Activated T-helper 1 cell treated with anti-CD3 and anti-CD28 coated beads, Interleukin-2, amount 50 U/mL, for 16 hours (primary cell): Measurements from ENCODE around the gene COL28A1.
"Not testable (repeated sequence)": the region's sequence is repeated elsewhere in the genome, so short reads cannot be mapped to it uniquely, and the experiment has no call there.

ENCODE experiments used
- DNase-seq, 2 donors: peaks; one replicate each; pipeline ENCODE4 v3.0.0-alpha.2; 2020; ENCODE audit warnings: low read depth in 1 of 2, low spot score in 1 of 2

The COL28A1 gene

DNA sequence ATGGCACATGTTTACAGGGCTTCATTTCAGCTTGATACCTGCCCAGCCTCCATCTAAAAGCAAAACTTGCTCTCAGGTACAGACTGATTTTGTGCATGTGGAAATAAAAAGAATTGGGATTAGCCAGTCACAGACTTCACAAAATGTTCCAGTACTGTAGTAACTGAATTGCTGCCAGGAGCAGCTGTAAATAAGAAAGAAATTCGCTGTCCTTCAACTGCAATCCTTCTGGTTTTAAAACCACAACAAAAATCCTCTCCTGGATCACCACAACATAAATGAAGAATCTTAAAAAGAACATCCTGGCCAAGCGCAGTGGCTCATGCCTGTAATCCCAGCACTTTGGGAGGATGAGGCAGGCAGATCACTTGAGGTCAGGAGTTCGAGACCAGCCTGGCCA lies 27.1 kb upstream of the COL28A1 start:
- DNase-seq = no peak

DNA sequence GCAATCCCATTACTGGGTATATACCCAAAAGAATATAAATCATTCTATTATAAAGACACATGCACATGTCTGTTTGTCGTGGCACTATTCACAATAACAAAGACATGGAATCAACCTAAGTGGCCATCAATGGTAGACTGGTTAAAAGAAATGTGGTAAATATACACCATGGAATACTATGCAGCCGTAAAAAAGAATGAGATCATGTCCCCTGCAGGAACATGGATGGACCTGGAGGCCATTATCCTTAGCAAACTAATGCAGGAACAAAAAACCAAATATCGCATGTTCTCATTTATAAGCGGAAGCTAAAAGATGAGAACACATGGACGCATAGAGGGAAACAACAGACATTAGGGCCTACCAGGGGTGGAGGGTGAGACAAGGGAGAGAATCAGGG lies 25.9 kb upstream of the COL28A1 start:
- DNase-seq = not testable (repeated sequence)

DNA sequence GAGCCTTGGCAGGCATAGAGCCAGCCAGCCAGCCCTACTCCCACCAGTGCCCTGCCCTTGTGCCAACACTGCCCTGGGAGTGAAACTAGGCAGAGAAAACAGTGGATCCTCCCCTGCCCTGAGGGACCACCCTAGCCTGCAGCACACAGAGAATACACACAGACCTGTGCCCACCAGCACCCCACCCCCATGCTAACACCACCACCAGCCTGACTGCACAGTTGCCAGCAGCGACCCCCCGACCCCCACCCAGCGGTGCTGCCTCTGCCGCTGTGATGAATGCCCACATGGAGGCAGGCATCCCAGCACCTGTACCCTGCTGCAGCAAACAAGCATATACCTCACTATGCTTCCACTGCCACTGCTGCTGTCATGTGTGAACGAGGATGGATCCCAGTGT lies 21.6 kb upstream of the COL28A1 start:
- no peak for DNase-seq

DNA sequence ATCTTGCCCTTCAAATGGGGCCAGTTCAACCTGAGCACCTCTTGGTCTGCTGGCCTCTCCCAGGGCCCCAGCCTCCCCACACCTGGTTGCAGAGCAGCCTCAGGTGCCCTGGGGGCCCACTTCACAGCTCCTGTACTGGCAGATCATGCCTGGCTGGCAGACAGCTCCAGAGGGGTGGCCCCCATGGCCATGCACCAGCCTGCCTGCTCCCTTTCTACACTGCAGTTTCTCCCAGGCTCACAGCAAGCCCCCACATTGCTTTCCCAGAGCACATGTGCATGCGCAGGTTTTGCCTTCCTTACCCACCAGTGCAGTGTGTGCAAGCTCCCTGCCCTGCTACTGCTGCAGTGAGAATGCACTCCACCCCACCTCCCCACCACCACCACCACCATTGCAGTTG lies 21.2 kb upstream of the COL28A1 start:
- DNase-seq = no peak

DNA sequence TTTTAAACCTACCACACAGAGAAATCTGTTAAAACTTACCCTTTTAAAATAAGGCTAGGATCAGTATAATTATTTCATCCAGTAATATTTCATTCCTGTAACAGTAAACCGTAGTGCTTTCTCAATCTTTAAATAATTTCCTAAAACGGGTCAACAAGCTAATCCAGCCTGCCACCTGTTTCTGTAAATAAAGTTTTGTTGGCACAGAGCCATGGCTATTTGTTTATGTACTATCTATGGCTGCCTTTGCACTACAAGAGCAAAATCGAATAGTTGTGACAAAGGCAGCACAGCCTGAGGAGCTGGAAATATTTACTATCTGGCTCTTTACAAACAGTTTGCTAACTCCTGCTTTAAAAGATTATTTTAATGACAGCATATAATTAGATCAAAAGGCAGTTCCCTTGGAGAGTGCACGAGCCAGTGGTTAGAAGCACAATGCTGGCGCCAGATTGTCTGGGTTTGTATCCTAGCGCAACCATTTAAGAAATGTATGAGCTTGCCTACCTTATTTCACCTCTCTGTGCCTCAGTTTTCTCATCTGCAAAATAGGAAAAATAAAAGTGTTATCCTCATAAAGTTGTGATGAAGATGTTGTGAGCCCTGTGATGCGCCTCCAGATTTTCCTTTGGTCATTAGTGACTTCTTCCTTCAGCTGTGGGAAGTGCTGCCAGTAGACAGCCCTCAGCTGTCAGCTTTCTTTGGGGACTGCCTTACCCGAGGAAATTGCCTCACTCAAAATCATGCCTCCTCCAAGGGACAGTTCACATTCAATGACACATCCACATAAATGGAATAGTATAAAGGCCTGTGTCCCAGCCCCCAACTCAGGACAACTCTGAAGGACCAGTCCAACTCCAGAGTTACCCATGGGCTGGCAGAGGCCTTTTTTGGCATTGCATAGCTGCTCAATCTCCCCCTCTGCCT lies 19.2 kb upstream of the COL28A1 start:
- DNase-seq = no peak

DNA sequence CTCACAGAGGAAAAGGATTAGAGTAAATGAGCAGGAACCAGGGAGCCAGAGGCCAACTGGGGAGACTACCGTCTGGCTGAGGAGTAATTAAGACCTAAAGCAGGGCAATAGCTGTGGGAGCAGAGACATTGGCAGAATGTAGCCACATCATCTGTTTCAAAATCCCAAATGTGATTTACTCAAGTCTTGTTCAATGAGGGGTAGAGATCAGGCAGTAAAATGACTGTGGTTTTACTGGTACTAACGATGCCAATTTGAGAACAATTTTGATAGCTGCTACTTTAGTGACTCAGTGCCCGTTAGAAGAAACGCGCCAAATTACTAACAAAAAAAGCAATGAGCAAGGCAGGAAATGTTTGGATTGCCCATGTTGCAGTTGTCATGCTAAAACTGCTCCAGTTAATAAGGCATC lies 18.4 kb upstream of the COL28A1 start:
- DNase-seq = no peak

DNA sequence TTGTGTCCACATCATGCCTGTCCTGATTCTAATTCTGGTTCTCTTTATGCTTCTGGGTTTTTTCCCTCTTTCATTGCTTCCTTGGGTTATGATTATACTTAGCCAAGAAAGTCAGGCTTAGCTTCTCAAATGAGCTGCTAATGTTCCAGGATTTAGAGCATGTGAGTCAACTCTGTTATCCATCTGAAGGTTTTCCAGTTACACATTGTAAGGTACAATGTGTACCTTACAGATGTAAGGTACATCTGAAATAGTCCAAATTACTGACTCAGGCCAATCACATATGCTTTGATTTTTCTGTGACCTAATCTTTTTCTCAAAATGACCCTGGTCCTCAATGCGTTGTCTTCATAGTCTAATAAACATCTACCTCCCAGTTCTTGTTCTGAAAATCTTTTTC lies 17.7 kb upstream of the COL28A1 start:
- DNase-seq = no peak

DNA sequence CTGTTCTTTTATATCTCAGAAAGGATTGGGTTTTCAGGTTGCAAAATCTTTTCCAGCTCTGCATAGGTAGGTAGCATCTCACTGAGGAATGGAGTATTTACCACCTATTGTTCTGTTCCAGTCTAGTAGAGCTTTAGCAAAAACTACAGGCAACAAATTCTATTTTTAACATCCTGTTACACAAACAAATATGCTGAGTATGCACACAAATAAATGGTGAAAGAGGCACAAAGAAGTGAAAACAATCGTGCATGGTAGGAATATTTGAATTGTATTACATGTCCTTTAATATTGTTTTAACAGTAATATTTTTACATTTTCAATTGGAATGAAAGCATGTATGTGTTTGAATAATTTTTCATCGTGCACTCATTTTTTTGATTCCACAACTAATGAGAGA lies 16.5 kb upstream of the COL28A1 start:
- no peak for DNase-seq

DNA sequence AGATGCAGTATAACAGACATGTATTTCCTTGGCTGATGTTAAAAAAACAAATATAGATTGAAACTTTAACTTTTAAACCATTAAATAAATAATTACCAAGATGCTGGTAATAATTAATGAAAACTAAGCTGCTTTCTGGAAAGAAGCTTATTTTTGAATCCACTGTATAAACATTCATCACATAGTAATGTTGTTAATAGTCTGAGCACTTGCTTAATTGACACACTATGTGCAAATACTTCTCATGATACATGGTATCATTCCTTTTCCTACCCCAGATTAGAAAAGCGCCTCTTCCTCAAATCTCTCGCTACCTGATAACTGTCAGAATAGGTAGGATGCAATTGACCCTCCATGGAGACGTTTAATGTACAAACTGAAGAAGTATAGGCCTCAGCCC lies 15.0 kb upstream of the COL28A1 start:
- no peak for DNase-seq

DNA sequence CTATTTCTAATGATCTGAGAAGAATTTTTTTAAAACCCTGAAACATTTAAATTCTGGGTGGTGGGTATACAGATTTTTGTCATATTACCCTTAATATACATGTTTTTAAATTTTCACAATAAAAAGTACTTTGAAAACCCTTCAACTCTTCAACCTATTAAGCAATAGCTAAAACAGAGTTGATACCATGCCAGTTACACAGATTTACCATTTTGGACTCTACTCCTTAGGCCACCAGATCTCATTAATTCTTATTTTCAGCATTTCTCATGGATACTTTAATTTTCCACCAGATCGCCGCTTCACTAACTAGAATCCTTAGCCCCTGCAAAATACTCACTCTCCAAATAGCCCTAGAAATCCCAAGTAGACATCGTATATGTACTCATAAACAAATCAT lies 12.7 kb upstream of the COL28A1 start:
- no peak for DNase-seq

DNA sequence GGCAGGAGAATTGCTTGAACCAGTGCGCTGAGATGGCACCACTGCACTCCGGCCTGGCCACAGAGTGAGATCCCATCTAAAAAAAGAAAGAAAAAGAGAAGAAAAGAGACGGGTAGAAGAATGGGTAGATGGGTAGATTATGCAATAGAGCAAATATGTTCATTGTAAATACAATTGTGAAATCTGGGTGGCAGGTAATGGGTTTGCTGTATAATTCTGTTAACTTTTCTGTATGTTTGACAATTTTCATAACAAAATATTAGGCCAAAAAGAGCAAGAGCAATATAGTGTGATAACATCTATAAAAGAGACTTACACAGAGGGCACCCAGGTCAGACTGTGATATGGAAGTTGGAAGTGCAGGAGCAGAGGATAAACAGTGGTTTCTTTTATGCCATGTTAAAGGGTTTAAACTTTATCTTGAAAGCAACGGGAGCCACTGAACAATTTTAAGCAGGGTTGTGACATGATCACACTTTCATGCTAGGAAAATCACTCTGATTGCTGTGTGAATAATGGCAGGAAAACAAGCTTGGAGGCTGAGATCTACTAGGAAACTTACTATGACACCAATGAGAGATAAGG lies 6.7 kb upstream of the COL28A1 start:
- DNase-seq = no peak

DNA sequence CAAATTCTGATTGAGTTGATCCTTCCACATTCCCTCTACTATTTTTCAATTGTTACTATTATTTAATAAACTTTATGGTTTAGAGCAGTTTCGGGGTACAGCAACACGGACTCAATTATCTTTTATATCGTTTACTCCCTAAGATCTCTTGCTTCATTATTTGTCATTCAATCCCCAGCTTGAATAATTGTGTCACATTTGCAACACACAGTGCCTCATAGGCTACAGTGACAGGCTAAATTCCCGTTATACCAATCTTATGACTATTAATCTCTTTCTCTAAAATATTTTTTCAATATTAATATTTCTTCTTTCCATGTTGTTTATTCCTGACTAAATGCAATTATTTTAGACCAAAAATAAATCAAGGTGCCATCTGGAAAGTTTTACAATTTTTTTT lies 4.0 kb upstream of the COL28A1 start:
- DNase-seq = no peak

DNA sequence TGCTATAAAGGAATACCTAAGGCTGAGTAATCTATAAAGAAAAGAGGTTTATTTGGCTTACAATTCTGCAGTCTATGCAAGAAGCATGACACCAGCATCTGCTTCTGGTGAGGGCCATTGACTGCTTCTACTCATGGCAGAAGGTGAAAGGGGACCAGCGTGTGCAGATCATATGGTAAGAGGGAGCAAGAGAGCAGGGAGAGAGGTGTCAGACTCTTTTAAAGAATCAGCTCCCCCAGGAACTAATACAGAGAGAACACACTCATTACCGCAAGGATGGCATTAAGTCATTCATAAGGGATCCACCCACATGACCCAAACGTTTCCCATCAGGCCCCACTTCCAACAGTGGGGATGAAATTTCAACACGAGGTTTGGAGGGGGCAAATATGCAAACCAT lies 3.5 kb upstream of the COL28A1 start:
- DNase-seq = no peak

DNA sequence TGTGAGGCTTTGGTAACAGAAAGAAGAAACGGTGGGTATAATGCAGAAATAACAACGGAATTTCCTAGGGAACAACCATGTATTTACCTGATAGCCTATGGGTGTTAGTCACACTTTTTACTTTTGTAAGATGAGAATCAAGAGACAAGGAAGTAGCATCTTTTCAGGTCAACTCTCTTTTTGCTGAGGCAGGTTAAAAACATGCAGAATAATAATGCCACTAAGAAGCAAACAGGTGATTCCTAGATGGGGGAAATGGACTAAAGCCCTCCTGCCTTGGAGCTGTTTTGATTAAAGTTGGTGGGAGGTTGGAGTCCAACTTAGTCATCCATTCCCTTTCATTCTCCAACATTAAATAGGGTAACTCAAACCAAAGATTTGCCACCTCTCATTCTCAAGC lies 2.0 kb upstream of the COL28A1 start:
- DNase-seq = no peak

DNA sequence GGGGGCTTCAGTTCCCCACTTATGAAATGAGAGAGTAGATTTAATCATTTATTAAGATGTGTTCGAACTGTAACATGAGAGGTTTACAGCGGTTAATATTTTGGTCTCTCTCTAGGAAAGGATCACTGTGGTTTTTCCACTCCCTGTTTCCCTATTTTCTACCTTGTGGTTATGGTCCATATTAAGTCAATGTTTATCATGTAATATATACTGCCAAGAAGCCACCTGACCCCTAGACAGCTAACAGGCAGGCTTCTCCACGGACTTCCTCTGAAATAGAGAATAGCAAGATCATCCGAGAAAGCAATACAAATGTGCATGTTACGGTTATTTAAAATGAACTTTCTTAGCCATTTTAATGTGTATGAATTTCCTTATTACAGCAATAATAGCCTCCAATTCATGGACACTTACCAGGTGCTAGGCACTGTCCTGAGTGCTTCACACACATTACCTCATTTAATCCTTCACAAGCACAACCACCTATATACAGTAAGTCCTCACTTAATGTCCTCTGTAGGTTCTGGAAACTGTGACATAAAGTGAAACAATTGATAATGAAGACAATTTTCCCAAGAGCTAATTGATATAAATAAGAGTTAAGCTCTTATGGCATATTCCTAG lies 835 bp upstream of the COL28A1 start:
- DNase-seq = no peak

DNA sequence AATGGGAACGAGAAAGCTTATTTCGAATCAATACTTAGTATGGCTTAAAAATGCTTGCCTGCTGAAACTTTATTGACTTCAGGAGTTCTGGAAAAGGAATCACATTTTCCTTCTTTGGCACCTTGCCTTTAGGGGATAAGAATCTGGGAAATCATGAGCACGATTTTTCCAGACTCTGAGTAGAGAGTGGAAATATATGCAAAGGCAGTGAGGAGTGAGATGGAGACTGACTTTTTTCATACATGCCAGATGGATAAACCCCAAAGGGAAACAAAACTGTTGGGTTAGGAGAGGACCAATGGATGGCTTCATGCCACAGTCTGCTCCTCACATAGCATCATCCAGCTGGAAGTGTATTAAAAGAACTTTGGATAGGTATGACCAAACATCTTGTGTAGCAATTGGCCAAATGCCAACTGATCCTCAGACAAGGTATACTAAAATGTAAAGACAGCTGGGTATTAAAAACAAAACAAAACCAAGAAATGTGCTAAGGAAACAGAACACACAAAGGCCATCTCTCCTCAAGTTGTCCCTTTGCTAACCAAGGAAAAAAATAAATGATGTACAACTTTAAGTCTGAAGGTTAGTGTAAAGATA lies 1.7 kb downstream of the COL28A1 start:
- DNase-seq = no peak

DNA sequence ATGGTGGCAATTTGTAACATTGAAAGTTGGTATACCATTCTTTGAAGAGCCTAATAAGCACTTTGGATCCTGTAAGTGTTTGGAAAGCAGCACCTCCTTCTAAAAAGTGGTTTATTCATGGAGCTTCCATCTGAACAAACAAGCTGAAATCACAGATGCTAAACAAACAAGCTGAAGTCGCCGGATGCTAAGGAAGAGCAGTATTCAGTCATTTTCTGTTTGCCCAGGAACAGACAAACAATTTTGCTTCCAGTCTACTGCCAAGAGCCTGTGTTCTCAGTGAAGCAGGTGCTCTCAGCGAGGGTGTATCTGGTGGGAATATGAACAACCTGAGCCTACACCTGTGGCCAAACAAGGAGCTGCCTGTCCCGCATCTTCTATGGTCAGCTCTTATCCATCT lies 6.3 kb downstream of the COL28A1 start:
- no peak for DNase-seq

DNA sequence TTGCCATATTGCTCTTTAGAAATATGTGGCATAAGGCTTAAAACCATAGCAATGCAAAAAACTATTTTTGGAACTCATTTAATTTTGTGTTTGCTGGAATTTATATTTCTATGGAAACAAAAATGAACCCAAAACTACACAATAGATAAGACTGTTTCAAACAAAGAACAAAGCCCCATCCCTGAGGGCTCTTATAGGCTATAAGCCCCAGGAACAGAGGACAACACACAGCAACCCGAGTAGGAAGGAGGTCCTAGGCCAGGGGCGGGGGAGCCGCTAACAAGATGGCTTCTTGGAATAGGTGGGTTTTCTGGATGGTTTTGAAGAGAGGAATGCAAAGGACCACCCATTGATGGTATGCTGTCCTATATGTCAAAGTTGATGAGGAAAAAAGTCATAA lies 8.6 kb downstream of the COL28A1 start:
- DNase-seq = no peak

DNA sequence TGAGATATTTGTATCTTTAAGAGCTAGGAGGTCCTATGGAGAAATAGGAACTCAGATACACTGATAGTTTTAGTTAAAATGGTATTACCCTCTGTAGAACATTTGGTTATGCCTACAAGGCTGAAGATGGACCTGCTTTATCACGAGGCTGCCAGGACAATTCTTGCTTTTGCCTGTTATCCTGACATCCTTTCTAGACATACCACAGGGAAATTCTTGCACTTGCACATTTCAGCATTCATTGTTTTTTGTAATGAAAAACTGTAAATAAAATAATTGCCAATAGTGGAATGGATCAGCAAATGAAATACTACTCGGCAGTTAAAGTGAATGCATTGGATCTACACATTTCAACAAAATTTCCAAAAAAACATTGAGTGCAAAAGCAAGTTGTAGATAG lies 9.7 kb downstream of the COL28A1 start:
- no peak for DNase-seq

DNA sequence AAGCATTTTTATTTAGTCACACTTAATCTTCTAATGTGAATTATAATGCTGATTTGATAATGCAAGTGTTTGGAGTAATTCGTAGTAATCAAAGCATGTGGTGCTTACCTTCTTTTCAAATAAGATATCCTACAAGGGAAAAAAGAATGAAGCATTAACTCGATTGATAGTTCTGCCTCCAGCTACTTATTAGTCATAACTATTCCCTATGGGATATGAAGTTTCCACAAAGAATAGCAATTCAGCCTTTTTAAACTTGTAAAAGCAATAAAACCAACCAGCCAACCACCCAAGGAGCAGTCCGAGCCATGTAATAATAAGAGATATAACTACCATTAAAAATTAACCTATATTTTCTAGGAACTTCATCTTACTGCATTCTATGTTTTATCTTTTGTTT lies 11.6 kb downstream of the COL28A1 start:
- DNase-seq = no peak

DNA sequence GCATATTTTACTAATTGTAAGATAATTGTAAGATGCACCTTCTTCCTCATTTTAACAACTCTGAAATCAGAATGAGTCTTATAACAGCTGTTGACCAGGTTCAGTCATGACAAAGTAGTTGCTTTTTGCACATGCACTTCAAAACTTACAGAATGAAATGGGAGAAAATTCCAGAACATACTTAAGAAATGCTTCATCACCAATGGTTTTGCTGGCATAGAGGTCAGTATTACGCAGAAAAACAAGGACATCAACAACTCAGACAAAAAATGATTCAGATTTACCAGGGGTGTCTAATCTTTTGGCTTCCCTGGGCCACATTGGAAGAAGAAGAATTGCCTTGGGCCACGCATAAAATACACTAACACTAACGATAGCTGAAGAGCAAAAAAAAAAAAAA lies 13.3 kb downstream of the COL28A1 start:
- no peak for DNase-seq

DNA sequence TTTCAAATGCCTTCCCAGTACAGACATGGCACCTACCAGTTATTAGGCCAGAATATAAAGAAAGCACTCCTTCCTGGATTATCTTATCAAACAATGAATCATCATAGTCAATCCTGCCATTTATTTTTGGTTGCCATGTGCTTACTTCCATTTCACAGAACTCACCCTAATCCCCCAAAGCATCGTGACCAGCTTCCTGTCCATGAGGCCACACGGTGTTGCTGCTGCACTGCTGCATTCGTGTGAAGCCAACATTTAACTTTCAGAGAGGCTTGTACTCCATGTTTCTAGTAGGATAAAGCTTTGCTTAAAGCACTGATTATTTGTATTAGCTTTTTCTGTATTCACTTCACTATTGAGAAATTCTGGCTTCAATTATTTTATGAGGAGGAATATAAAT lies 14.4 kb downstream of the COL28A1 start:
- no peak for DNase-seq
